Measurements from ENCODE around the gene KIFC1. TPM values are rescaled to one million over a fixed set of nuclear protein-coding genes. Genes with fewer than 3 reads are reported as not detected.

Gene KIFC1
- total and polyA plus RNA-seq, 12 donors: 0.09 to 6.1 (median 0.35) TPM; not detected in 2

DNA sequence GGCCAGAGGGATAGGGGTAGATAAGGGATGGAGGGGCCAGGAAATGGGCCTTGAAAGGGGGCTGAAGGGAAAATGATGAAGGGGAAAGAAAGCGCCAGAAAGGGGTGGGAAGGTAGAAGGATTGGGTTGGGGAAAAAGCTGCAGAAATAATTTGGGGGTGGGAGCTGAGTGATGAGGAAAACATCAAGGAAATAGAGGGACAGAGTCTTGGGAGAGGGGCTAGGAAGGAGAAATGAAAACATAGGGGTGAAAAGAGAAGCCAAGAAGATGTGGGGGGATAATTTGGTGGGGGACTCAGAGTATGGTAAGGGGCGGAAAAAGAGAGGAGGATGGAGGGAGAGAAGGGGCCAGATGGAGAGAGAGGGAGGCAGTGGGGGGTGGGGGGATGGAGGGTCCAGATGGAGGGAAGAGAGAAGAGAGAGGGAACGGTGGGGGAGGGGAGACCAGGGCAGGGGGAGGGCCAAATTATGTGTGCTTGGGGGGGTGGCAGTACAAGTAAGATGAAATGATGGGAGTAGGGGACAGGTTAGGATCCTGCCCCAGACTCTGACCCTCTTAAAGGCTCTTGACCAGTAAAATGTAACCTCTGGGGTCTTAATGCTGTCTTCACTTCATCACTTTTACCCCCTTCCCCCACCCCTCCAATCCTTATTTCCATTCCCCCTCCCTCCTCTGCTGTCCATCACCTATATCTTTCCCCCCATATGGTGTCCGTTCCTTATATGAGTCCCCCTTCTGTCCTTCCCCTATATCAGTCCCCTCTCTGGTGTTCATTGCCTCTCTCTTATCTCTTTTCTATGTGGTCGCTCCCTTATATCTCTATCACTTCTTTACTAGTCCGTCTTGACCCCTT lies 29.1 kb downstream of the KIFC1 start:
- WGBS, 2 donors: 53 to 60% methylated on average over 6 of the region's 6 CpGs
- TF ChIP-seq, protein P1, sequence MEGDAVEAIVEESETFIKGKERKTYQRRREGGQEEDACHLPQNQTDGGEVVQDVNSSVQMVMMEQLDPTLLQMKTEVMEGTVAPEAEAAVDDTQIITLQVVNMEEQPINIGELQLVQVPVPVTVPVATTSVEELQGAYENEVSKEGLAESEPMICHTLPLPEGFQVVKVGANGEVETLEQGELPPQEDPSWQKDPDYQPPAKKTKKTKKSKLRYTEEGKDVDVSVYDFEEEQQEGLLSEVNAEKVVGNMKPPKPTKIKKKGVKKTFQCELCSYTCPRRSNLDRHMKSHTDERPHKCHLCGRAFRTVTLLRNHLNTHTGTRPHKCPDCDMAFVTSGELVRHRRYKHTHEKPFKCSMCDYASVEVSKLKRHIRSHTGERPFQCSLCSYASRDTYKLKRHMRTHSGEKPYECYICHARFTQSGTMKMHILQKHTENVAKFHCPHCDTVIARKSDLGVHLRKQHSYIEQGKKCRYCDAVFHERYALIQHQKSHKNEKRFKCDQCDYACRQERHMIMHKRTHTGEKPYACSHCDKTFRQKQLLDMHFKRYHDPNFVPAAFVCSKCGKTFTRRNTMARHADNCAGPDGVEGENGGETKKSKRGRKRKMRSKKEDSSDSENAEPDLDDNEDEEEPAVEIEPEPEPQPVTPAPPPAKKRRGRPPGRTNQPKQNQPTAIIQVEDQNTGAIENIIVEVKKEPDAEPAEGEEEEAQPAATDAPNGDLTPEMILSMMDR (IDR thresholded peaks at IDR 0.05): no peak
- no peaks in the 10 kb centered on the region for H3K9me3 ChIP-seq
- intact Hi-C loops (cut with DNase I): loop anchor here in 1 of 10 donors (10.0 kb wide), 1 partner anchor 154 kb away; no protein-coding TSS in a partner anchor
- peak overlapping the region in 7 of 10 donors; percentile 12 to 40 (median 33) for H3K4me3 ChIP-seq
- peaks cover 24 to 52% (median 44%) of the 10 kb centered on the region in 9 donors for H3K4me1 ChIP-seq
- no peaks in the 10 kb centered on the region for H3K27me3 ChIP-seq
- H3K27ac ChIP-seq: peak overlapping the region in 5 of 10 donors; percentile 15 to 69 (median 27)
- H3K36me3 ChIP-seq: peaks cover 0 to 14% (median 0%) of the 10 kb centered on the region in 9 donors
- DNase-seq (no peak), ATAC-seq (no peak)

DNA sequence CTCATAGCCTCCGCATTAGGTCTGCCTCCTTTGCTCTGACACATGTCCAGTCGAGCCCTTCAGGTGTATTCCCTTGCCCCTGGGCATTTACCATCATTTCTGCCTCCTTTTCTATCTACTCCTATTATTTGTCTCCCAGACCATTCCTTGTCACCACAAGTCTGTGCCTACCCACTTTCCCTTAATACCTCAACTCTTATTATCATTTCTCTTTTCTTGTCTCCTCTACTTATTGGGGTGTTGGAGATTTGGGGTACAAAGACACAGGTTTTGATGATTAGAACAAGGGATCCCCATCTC lies 29.7 kb downstream of the KIFC1 start:
- Histone ChIP-seq H3K27ac (no peak overlapping the region), H3K4me1 (peaks cover 24 to 46% (median 39%) of the 10 kb centered on the region in 9 donors), H3K4me3 (no peak overlapping the region), H3K36me3 (peaks cover 0 to 8% (median 0%) of the 10 kb centered on the region in 9 donors), H3K27me3 (no peaks in the 10 kb centered on the region), H3K9me3 (no peaks in the 10 kb centered on the region)
- intact Hi-C loops (cut with DNase I): loop anchor here in 1 of 10 donors (10.0 kb wide), 1 partner anchor 154 kb away; no protein-coding TSS in a partner anchor
- no peak for DNase-seq
- WGBS, 2 donors: 79 to 83% methylated on average over 2 of the region's 2 CpGs
- no peak for ATAC-seq
- TF ChIP-seq, protein P1 (IDR thresholded peaks at IDR 0.05): no peak

DNA sequence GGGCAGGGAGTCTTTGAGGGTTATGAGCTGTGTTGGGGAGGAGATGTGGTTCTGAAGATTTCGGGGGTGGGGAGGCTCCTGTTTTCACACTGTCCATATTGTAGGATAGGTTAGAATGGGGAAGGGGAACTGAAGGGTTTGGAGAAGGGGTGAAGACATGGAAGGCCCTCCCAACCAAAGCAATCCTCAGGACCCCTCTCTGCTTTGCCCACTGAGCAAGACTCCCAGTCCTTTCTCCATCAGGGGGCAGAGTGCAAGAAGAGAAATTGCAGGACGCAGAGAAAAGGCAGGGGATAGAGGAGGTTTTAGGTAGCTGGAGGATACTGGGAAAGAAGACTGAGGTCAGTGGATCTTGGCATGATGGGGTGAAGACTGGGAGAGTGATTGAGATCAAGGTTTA lies 32.2 kb downstream of the KIFC1 start:
- 89 to 91% methylated on average over 2 of the region's 2 CpGs for WGBS, 2 donors
- no peaks in the 10 kb centered on the region for H3K36me3 ChIP-seq
- no peak for DNase-seq
- peaks cover 18 to 47% (median 39%) of the 10 kb centered on the region in 9 donors for H3K4me1 ChIP-seq
- TF ChIP-seq, protein P1 (IDR thresholded peaks at IDR 0.05): no peak
- no peak for ATAC-seq
- no peaks in the 10 kb centered on the region for H3K9me3 ChIP-seq
- intact Hi-C loops (cut with DNase I): loop anchor here in 1 of 10 donors (10.0 kb wide), 1 partner anchor 151 kb away; no protein-coding TSS in a partner anchor
- H3K4me3 ChIP-seq: no peak overlapping the region
- H3K27me3 ChIP-seq: no peaks in the 10 kb centered on the region
- no peak overlapping the region for H3K27ac ChIP-seq

DNA sequence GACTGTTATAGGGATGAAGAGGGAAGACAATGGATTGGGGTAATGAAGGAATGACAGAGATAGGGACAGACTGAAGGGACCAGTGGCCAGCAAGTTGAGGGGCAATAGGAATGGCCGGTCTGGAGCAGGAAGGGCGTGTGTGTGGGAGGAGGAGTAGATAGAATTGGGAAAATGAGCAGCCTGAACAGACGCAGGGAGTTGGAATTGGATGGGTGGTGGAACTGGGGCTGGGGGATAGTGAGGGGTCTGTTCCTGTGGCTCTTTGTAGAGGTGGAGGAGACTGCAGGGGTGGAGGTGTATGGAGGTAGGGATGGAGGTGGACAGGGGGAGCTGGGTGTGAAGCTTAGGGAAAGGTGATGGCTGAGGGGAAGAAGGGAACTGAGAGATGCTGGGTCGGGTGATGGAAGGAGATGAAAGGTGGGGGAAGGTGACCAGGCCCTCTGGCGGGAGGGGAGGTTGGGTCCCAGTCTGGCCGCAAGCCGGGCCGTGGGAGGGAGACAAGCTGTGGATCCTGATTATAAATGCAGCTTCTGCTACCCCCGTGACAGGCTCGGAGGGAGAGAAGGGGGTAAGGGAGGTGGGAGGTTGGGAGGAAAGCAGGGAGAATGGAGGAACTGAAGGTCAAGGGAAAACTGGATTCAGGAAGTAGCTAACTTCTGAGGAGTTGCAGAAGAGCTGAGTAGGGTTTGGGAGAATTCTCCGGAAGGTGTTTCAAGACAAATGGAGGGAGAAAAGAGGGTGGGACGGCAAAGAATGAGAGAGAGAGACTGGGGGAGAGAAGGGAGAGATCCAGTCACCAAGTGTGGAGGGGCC lies 33.4 kb downstream of the KIFC1 start:
- H3K27me3 ChIP-seq: no peaks in the 10 kb centered on the region
- H3K4me1 ChIP-seq: peaks cover 13 to 49% (median 38%) of the 10 kb centered on the region in 9 donors
- peak overlapping the region; percentile 47 to 74 (median 64) for H3K4me3 ChIP-seq
- TF ChIP-seq, protein P1 (IDR thresholded peaks at IDR 0.05): no peak
- no peaks in the 10 kb centered on the region for H3K9me3 ChIP-seq
- no peaks in the 10 kb centered on the region for H3K36me3 ChIP-seq
- 13 to 15% methylated on average over 12 of the region's 12 CpGs for WGBS, 2 donors
- DNase-seq: peak in 1 of 2 donors; percentile 37
- intact Hi-C loops (cut with DNase I): loop anchor here in 3 of 10 donors (5.0 to 10.0 kb wide), 3 partner anchors 33 to 152 kb away; partner anchors contain the start of gene KIFC1 (in 1 of the 3)
- peak overlapping the region; percentile 85 to 97 (median 92) for H3K27ac ChIP-seq
- ATAC-seq: peak in 6 of 8 donors; percentile 0 to 3 (median 1)
